ENCODE measurements around the gene GVQW3.
"Not testable (repeated sequence)": the region's sequence is repeated elsewhere in the genome, so short reads cannot be mapped to it uniquely, and the experiment has no call there.

GVQW3 gene

DNA sequence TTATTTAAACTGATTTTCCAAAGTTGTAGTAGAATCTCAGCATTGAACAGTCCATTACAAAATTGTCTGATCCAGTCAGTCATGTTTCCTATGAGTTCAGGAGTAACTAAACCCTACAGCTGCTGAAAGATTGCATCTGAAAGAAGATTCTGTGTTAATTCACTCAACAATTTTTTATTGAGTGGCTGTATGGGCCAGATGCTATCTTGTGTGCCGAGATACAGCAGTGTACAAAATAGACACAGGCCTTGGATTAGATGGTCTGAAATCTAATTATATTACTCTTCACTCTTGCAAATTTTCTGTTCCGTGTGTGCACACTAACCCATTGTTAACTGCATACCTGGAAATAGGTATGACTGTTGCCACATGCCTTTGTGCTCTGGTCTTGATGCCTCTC is 7.3 kb downstream of the GVQW3 start:
- no peak for DNase-seq (ENCODE audit: low spot score)

DNA sequence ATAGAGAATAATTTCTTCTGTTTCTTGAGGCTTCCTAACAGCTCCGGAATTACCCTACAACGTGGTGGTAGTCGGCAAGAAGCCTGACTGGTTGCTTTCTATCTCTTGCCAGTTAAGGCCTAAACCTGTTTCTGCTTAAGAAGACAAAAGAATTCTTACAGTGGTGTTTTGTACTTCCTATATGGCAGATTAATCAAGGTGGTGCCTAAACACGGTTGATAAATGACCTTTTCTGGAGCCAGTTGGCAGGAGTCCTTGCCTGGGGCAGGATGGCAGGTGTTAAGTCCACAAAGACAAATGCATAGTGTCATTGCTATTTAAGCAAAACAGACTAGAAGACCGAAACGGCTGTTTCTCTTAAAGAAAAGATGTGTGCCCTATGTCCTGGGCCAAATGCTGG is 9.9 kb downstream of the GVQW3 start:
- no peak for DNase-seq (ENCODE audit: low spot score)

DNA sequence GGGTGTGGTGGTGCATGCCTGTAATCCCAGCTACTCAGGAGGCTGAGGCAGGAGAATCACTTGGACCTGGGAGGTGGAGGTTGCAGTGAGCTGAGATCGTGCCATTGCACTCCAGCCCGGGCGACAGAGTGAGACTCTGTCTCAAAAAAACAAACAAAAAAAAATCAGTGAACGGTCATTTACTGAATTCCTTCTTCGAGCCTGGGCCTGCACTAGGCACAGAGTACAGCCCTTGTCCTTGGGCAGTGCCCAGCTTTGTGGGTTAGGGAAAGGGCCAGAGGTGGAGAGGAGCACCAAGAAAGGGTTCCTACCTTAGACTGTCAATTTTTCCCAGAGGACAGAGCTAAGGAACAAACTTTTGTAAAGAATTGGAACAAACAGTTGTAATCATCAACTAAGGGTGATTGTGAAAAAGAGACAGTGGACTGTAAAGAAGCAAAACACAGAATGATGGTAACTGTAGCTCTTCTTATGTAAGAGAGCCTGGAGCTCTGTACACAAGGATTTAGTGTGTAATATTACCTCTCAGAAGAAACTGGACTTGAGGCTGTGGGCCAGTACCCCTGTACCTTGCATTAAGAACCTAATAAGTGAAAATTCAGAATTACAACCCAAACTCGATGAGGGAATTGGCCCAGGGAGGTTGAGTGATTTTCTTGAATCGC is 10.8 kb downstream of the GVQW3 start:
- DNase-seq (ENCODE audit: low spot score) = no peak

DNA sequence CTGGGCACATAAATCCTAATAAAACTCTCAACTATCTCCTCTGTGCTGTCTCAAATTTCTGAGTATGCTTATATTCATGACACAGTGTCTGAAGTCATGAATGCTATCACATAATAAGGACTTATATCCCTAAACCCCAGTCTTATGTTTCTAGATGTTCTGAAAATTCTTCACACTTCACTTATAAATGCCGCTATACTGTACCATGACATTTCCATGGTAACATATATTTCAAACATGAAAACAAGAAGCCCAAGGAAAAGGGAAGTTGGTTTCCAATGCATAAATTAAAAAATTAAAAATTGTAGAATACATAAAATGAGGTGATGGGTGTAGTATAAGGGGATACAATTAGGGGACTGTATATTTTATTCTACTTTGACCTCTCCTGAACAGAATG is 11.7 kb downstream of the GVQW3 start:
- DNase-seq (ENCODE audit: low spot score) = no peak

DNA sequence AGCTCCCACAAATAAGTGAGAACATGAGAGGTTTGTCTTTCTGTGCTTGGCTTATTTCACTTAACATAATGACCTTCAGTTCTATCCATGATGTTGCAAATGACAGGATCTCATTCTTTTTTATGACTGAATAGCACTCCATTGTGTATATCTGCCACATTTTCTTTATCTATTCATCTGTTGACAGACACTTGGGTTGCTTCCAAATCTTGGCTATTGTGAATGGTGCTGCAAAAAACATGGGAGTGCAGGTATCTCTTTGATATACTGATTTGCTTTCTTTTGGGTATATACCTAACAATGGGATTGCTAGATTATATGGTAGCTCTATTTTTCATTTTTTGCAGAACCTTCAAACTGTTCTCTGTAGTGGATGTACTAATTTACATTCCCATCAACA is 13.3 kb downstream of the GVQW3 start:
- DNase-seq (ENCODE audit: low spot score) = no peak

DNA sequence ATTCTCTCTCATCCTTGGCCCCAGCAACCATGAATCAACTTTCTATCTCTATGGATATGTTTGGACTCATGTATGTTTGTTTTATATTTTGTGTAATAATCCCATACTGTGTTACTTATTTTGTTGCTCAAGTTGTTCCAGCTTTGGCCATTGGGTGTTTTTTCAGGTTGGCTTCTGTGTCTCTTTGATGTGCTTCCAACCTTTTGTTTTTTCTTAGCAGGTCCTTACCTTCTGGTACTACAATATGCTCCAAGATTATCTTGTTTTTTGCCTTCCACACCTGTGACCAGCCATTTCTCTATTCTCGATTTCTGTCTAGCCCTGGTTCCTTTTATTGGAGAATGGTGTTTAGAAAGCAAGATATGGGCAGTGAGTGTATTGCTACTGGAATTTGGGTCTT is 14.2 kb downstream of the GVQW3 start:
- no peak for DNase-seq (ENCODE audit: low spot score)

DNA sequence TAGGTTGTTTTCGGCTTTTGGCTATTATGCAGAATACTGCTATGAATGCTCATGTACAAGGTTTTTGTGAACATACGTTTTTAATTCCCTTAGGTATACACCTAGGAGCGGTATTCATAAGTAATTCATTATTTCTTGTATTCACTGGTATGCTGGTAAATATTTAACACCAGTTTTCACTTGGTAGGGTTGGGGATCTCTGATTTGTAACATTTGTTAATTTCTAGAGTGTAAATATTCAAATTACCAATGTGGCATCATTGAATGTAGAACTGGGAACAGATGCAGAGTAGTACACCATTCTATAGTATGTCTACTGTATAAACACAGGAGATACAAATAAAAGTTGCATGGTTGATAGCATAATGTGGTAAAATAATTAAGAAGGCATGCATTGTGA is 16.3 kb downstream of the GVQW3 start:
- DNase-seq (ENCODE audit: low spot score) = no peak

DNA sequence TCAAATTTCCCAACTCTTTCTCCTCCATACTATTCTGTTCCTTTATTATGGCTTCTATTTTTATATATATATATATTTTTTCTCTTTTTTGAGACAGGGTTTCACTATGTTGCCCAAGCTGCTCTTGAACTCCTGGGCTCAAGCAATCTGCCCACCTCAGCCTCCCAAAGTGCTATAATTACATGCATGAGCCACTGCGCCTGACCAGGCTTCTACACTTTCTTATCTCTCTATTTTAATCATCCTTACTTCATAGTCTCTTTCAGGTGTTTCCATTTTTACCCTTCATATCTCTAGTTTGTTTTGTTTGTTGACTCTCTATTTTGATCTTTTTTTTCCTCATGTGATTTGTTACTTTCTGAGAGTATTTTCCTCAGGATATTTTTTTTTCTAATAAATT is 19.8 kb downstream of the GVQW3 start:
- no peak for DNase-seq (ENCODE audit: low spot score)

DNA sequence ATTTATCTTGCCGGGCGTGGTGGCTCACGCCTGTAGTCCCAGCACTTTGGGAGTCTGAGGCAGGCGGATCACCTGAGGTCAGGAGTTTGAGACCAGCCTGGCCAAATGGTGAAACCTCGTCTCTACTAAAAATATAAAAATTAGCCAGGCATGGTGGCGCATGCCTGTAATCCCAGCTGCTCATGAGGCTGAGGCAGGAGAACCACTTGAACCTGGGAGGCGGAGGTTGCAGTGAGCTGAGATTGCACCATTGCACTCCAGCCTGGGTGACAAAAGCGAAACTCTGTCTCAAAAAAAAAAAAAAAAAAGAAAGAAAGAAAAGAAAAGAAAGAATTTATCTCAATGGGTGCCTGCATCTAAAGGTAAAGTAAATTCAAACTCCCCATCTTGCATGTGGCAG is 20.4 kb downstream of the GVQW3 start:
- not testable (repeated sequence) for DNase-seq (ENCODE audit: low spot score)

DNA sequence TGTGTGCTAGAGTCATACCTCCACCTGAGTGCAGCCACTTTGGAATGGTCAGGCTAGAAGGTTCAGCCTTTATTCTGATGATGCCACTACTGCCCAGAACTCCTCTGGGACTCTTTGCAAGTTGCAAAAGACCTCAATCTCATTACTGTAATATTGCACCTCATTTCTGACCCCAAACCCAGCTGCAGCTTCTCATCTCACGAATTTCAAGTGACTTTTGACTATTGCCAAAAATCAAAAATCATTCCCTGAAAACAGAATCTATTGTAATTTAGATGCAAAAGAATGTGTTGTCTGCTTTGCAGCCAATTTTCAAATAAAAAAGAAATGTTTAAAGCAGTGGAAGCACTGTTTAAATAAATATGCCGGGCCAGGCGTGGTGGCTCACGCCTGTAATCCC is 25.2 kb downstream of the GVQW3 start:
- no peak for DNase-seq (ENCODE audit: low spot score)

DNA sequence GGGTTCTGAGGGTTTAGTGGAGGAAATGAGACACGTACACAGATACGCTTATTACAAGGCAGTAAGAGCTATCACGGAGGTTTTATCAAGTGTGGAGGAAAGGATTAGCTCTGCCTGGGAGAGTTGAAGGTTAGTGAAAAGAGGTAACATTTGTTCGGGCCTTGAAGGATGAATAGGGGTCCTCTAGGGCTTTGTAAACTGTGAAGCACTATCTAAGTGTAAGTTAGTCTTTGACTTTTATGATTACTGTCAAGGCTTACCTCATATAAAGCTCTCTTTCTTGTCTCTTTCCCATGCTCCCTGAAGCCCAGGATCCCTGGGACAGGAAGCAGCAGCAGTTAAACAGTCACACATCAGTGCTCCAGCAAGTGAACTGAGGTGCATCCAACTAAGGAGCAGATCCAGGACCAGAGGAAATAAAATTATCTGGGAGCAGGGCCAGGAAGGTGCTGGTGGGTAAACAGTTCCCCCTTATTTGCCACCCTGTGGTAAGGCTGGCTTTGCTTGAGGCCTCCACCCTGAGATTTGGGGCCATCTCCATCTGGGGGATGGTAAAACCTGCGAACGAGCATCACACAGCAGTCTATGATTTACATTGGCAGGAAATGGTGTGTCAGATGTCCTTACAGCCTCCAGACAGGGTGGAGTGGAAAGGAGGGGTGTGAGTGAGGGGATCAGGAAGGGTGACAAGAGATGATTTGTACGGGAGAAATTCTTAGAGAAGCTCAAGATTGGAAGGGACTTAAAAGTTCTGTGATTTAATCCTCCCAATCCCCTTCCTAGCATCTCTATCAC is 27.2 kb downstream of the GVQW3 start:
- DNase-seq (ENCODE audit: low spot score) = no peak

DNA sequence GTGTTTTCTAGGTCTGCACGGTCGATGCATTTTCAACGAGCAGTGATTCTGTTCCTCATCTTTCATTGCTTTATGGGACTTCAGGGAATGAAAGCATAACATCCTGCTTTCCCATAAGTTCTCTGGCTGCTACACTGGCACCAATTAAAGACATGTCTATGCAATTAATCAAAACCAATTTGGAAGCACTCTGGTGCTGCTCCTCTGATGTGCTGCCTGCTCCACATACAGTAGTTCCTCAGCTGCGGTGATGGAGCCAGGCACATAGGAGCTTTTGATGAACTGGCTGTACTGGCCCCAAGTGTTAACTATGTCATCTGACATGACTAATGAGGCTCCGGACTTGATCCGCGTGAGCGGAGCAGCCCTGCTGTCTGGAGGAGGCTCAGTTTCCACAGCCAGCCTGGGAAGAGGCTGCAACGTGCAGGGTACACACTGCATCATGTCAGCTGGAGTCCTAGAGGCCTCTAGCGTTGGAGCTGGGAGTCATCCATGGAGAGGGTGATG is 29.8 kb downstream of the GVQW3 start:
- no peak for DNase-seq (ENCODE audit: low spot score)

DNA sequence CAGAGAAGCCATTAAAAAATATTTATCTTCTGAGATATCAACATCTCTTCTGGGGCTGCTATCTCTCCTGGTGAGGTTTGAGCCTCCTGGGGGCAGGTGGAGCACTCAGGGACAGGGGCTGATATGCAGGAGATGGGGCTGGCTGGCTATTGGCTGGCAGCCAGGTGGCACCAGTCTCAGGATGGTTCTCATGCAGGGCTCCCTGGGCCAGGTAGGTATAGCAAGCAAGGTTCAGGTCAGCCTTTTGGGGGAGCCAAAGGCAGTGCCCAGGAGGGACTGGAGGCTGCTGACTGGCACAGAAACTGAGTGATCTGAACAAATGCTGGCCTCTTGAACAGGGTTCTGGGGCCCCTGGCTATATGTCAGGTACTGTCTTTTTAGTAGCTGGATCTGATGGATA is 34.0 kb downstream of the GVQW3 start:
- no peak for DNase-seq (ENCODE audit: low spot score)

DNA sequence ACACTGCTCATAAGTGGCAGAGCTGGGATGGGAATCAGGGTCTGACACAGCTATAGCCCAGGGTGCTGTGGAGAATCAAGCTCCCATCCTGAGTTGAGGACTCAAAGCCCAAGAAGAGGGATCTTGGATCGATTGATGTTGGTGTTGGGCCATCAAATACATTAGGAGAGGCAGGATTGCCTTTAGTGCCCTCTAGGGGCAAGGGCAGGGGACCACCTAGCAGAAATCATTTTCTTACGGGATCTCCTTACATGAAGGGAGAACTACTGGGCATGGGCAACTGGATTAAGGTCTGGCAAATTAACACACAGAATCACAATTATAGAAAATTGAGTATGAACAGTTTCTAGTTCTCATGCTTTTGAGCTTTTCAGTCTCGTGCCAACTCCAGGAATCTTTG is 38.8 kb downstream of the GVQW3 start:
- no peak for DNase-seq (ENCODE audit: low spot score)

DNA sequence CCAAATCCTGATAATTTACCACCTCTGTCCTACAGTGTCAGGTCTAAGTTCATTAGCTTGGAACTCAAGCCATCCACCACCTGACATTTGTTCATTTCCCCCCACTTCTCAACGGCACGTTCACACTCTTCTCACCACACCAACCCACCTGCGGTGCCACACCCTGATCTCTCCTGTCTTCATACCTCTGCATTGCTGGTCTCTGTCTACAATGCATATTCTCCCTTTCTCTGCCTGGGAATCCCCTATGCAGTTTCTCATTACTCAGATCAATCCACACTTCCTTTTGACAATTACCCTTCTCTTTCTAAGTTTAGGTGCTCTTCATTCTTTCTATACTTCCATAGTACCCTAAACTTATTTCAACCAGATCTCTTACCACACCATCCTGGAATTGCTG is 43.3 kb downstream of the GVQW3 start:
- DNase-seq (ENCODE audit: low spot score) = no peak

DNA sequence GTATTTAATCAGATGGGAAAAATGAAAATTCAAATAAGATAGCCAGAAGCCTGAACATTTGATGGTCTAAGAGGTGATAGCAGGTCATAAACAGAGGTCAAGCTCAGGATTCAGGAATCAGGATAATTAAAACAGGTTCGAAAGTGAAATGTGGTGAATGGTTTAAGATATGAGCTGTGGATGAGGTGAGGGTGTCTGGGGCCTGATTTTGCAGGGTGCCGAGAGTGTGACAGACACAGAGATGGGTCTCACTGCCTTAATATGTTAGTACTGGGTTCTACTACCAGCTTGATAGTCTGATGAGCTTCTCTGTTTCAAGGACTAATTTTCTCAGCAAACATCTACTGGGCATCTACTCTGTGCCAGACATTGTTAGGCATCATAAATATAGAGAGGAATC is 43.8 kb downstream of the GVQW3 start:
- DNase-seq (ENCODE audit: low spot score) = no peak

DNA sequence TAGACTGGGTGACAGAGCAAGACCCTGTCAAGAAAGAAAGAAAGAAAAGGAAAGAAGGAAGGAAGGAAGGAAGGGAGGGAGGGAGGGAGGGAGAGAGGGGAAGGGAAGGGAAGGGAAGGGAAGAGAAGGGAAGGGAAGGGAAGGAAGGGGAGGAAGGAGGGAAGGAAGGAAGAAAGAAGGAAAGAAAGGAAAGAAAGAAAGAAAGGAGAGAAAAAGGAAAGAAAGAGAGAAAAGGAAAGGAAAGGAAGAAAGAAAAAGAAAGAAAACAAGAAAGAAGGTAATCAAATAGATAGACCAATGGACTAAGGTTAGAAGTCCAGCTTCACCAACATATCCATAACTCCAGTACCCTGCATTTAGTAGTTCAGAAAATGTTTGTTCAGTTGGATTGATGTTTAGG is 45.5 kb downstream of the GVQW3 start:
- DNase-seq (ENCODE audit: low spot score) = no peak

DNA sequence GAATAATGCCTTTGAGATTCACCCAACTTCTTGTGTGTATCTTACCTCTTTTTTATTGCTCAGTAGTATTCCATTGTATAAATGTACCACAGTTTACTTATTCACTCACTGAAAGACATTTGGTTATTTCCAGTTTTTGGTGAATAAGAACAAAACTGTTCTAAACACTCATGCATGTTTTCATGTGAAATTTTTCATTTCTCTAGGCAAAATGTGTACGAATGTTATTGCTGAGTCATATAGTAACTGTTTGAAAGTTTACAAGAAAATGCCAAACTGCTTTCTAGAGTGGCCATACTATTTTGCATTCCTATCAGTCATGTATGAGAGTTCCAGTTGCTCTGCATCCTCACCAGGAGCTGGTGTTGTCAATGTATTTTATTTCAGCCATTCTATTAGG is 54.9 kb downstream of the GVQW3 start:
- DNase-seq (ENCODE audit: low spot score) = no peak

DNA sequence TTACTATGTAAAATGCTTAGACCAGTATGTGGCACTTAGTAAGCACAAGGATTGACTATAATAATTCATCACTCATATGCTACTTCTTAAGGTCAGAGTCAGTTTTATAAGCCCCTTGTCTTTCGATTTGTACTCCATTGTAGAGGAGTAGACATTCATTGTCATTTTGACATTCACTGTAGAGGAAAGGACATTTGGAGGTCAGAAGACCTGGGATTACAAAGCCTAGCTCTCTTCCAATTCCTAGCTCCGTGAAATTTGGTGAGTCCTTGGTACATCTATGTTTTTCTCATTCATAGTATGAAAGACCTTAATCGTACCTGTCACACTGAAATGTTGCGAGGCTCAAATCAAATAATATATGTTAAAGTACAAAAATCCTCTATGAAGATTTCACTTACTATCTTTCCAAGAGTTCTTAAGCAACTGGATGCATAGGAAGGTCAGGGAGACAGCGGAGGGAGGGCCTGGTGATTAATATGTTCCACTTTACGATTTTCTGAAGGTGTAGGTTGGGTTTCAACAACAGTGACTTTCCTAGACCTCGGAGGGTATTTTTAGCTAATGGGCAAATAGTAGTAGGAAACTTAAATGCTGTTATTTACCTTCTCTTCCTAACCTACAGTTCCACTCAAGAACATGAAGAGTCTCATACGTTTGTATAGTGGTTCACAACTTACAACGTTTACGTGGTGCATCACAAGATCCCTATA is 62.3 kb downstream of the GVQW3 start:
- DNase-seq (ENCODE audit: low spot score) = peak; percentile 5

DNA sequence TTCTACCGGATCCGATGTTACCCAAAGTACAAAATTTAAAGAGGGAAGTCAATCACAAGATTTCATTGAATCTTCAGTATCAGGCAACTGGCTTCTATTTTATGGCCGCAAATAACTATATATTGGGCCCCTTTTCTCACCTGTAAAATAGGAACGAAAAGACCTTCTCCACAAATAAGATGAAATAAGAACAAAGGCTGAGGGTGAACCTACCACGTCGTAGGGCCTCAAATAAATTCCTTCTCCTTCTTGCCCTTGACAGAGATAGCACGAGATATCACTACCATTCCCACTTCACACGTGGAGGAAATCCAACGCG is 62.9 kb downstream of the GVQW3 start:
- no peak for DNase-seq (ENCODE audit: low spot score)

DNA sequence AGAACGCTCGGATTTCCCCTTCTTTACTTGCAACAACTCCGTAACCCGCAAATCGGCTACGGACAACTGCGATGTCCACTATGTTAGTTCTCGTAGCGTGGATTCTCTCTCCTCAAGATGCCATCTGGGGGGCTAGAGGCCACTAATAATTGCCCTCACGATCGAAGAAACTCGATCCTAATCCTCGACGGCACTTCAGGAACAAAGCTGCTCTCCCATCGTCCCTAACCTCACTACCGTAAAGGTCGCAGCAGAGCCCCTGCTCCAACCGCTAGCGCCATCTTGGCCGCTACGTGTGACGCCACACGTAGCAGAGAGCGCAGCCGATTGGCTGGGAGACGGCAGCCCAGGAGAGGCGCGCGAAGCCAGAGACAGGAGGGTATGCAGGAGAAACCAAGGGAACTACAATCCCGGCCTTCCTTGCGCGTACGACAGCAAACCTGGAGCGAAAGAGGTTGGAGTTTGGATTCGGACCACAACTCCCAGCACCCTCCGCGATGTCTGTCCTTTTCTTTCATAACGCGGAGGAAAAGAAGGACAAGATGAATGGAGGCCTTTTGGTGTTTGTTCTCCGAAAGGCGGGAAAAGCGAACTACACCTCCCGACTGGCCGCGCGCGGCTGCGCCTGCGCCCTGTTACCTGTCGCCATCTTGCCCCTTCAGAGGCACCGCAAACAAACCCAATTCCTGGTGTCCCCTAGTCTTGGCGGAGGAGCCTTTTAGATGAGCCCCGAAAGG is 63.4 kb downstream of the GVQW3 start, which contains the start of gene EMSY:
Gene EMSY (plus strand): TSS at position 635 of the 737 bp plus-strand sequence. CDS start 1,921 bp downstream, outside the sequence.
- peak; percentile 100 for DNase-seq (ENCODE audit: low spot score)

Measured in pons (tissue), 1 donor.